ENCODE measurements around the gene GPC6. TPM values are rescaled to one million over a fixed set of nuclear protein-coding genes. Genes with fewer than 3 reads are reported as not detected.

The GPC6 gene
- total RNA-seq, 4 donors from 2014 or later, result 13.7 to 21.7 (median 16.5) TPM

DNA sequence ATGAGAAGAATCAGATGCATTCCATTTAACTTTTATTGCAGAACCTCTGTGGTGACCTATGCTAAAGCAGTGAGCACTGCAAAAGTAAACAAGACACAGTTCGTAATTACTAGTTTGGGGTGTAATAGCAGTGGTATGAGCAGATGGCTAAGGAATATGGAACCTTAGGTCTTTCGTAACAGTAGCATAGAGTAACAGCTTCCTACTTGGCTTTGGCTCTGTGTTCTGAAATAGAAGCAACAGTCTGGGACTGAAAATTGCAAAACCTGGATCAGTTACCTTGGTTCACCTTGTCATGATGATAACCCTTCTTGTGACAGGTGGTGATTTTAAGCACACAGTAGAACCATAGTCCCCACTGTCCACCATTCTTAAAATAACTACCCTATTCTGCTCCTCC is 303.4 kb downstream of the GPC6 start:
- H3K9me3 ChIP-seq, result no peaks in the 10 kb centered on the region
- no peaks in the 10 kb centered on the region for H3K4me1 ChIP-seq
- WGBS, 2 donors (ENCODE audit: low coverage in 1 of 2), result 67 to 88% methylated on average over 1 to 2 of the region's 2 CpGs
- ATAC-seq, result no peak
- no peak overlapping the region for H3K4me3 ChIP-seq
- H3K27me3 ChIP-seq, result no peaks in the 10 kb centered on the region
- no peak overlapping the region for H3K27ac ChIP-seq
- TF ChIP-seq EP300 (IDR thresholded peaks at IDR 0.05), result no peak
- H3K36me3 ChIP-seq, result no peaks in the 10 kb centered on the region

DNA sequence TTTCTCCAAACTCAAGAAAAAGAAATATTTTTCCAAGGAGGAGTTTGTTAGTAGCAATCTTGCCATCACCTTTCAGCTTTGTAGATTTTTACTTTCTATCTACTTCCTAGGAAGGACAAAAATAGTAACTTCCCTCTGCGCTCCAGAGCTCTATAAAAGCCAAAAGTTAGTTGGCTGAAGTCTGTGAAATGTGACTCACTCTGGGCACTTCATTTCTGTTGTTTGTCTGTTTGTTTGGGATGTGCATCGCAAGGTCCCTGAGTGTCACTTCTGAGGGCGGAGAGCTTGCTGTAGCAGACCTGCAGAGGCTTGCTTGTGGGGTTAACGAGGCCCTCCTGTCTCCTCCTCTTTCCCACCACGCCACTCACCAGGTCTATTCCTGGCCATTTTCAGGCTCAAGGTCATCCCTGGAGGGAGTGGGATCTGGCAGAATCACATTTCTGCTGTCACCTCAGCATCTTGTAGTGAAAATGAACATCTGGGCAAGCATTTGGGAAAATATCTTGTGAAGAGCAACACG is 307.6 kb downstream of the GPC6 start:
- no peak for TF ChIP-seq POLR2A (IDR thresholded peaks at IDR 0.05)
- 57 to 73% methylated on average over 2 to 5 of the region's 6 CpGs for WGBS, 2 donors (ENCODE audit: low coverage in 1 of 2)
- ATAC-seq, result no peak
- Histone ChIP-seq H3K9me3 (no peaks in the 10 kb centered on the region), H3K36me3 (no peaks in the 10 kb centered on the region), H3K4me1 (no peaks in the 10 kb centered on the region), H3K27ac (peak overlapping the region in 2 of 4 donors; percentile 5 to 10), H3K27me3 (no peaks in the 10 kb centered on the region), H3K4me3 (no peak overlapping the region)

DNA sequence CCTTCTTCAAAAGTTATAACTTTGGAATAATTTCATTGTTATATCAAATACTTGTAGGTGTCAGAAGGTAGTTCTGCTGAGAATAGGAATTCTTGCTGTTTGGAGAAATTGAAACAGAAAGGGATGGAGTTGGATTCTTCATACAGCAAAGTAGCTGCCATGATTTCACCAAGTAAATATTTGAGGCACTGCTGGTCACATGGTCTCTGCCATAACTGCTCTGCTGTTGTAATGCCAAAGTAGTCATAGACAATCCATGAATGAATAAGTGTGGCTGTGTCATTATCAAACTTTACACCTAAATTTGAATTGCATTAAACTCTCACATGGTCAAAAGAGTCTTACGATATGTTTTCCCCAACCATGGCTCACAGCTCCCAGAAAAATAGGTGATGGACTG is 308.6 kb downstream of the GPC6 start:
- no peaks in the 10 kb centered on the region for H3K9me3 ChIP-seq
- H3K27ac ChIP-seq, result no peak overlapping the region

DNA sequence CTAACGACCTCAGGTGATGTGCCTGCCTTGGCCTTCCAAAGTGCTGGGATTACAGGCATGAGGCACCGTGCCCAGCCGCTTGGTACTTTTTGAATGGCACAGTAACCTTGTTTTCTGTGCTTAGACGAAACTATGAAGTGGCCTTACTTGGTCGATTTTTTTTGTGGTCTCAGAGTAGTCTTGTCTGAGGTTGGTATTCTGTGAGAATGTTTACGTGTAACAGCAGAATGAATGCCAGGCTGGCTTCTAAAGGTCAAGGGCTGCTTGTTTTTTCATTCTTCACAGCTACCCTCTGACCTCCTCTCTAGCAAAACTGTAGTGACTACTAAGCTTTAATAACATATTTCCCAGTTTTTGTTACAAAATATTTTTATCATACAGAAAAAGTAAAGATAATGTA is 313.3 kb downstream of the GPC6 start:
- H3K36me3 ChIP-seq, result no peaks in the 10 kb centered on the region
- 85 to 86% methylated on average over 6 of the region's 6 CpGs for WGBS, 2 donors (ENCODE audit: low coverage in 1 of 2)
- H3K4me3 ChIP-seq, result no peak overlapping the region
- H3K9me3 ChIP-seq, result no peaks in the 10 kb centered on the region
- H3K27me3 ChIP-seq, result no peaks in the 10 kb centered on the region
- no peak overlapping the region for H3K27ac ChIP-seq
- TF ChIP-seq, protein P1, sequence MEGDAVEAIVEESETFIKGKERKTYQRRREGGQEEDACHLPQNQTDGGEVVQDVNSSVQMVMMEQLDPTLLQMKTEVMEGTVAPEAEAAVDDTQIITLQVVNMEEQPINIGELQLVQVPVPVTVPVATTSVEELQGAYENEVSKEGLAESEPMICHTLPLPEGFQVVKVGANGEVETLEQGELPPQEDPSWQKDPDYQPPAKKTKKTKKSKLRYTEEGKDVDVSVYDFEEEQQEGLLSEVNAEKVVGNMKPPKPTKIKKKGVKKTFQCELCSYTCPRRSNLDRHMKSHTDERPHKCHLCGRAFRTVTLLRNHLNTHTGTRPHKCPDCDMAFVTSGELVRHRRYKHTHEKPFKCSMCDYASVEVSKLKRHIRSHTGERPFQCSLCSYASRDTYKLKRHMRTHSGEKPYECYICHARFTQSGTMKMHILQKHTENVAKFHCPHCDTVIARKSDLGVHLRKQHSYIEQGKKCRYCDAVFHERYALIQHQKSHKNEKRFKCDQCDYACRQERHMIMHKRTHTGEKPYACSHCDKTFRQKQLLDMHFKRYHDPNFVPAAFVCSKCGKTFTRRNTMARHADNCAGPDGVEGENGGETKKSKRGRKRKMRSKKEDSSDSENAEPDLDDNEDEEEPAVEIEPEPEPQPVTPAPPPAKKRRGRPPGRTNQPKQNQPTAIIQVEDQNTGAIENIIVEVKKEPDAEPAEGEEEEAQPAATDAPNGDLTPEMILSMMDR (IDR thresholded peaks at IDR 0.05), result no peak
- TF ChIP-seq EP300 (IDR thresholded peaks at IDR 0.05), result no peak
- no peak for ATAC-seq
- H3K4me1 ChIP-seq, result no peaks in the 10 kb centered on the region

More for the DNA sequence above, 308.6 kb downstream of the GPC6 start:
- H3K4me3 ChIP-seq, result no peak overlapping the region
- no peaks in the 10 kb centered on the region for H3K27me3 ChIP-seq
- 96 to 100% methylated on average over 1 of the region's 1 CpG for WGBS, 2 donors (ENCODE audit: low coverage in 1 of 2)
- H3K36me3 ChIP-seq, result no peaks in the 10 kb centered on the region
- TF ChIP-seq POLR2A (IDR thresholded peaks at IDR 0.05) (no peak), EP300 (IDR thresholded peaks at IDR 0.05) (no peak), POLR2AphosphoS5 (IDR thresholded peaks at IDR 0.05) (no peak)
- TF ChIP-seq, protein P1 (IDR thresholded peaks at IDR 0.05), result no peak
- no peak for ATAC-seq
- H3K4me1 ChIP-seq, result no peaks in the 10 kb centered on the region

DNA sequence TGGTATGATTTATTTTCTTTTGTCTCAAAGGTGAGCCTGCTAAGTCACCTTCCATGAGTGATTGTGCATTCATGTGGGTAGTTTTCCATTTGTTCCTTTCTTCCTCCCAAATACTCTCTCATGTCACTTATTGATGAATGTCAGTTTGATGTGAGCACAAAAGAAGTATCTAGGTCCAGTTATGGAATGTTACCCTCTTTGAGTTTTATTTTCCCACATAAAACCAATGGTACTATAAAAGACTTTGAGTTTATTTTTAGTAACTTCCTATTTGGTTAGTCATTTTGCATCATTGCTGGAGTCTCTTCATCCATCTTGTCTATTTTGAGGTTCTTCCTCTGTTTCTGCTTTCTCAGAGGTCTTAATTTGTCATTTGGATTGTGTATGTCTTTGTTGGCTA is 321.3 kb downstream of the GPC6 start:
- Histone ChIP-seq H3K36me3 (no peaks in the 10 kb centered on the region), H3K4me1 (no peaks in the 10 kb centered on the region), H3K27ac (no peak overlapping the region), H3K27me3 (no peaks in the 10 kb centered on the region), H3K9me3 (no peaks in the 10 kb centered on the region), H3K4me3 (no peak overlapping the region)
- ATAC-seq, result no peak
- TF ChIP-seq, protein P1 (IDR thresholded peaks at IDR 0.05), result no peak
- TF ChIP-seq POLR2AphosphoS5 (IDR thresholded peaks at IDR 0.05) (no peak), EP300 (IDR thresholded peaks at IDR 0.05) (no peak), POLR2A (IDR thresholded peaks at IDR 0.05) (no peak)

DNA sequence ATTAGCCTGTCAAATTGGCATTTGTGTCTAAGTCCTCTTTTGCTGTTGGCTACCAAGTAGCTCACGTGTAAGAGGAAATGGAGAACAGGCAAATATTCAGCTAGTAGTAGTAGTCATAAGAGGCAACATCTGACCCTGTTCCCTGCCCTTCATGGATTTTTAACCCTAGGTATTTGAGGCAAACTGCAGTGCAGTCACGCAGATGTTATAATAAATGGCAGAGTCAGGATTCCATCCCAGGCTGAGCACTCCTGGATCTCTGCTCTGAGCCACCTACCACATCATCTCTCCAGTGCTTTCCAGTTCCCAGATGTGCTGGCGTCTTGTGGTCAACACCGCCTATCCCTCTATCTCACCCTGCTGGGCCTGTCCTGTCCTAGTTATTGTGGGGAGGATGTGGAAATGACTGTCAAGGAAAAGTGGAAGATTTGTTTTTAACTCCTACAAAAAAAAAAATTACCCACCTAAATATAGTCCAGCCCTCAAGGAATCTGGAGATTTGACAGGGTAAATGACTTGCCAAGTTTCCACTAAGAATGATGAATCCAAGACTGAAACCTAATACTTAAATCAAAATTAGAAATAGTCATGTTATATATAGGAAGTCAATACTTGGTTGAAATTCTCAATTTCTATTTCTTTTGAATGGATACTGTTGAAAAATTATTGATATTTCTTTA is 322.9 kb downstream of the GPC6 start:
- no peak overlapping the region for H3K4me3 ChIP-seq
- H3K27me3 ChIP-seq, result no peaks in the 10 kb centered on the region
- TF ChIP-seq, protein P1 (IDR thresholded peaks at IDR 0.05), result no peak
- TF ChIP-seq POLR2AphosphoS5 (IDR thresholded peaks at IDR 0.05), result no peak
- TF ChIP-seq EP300 (IDR thresholded peaks at IDR 0.05), result no peak
- no peak for TF ChIP-seq POLR2A (IDR thresholded peaks at IDR 0.05)
- no peaks in the 10 kb centered on the region for H3K9me3 ChIP-seq
- H3K27ac ChIP-seq, result no peak overlapping the region
- H3K4me1 ChIP-seq, result no peaks in the 10 kb centered on the region
- ATAC-seq, result no peak
- 64 to 69% methylated on average over 2 to 4 of the region's 4 CpGs for WGBS, 2 donors (ENCODE audit: low coverage in 1 of 2)
- no peaks in the 10 kb centered on the region for H3K36me3 ChIP-seq
